ENCODE results near the gene ELFN1.

DNA sequence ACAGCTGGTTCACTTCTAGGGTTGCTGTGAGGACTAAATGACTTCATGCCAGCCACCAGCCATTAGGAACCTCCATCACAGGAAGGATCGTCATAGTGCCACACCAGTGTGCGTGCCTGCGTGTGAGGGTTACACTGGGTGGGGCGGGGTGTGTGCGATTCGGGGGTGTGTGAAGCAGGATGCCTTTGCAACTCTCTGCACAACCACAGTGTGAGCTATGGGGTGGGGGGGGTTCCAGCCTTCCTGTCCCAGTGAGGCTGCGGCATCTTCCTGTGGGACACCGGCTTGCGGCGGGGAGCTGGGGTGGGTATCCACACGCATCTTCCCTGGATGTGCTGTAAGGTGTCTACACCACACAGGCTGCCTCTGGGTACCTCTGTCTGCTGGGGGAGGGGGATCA lies 6.9 kb upstream of the ELFN1 start:
- TF ChIP-seq, protein P1, sequence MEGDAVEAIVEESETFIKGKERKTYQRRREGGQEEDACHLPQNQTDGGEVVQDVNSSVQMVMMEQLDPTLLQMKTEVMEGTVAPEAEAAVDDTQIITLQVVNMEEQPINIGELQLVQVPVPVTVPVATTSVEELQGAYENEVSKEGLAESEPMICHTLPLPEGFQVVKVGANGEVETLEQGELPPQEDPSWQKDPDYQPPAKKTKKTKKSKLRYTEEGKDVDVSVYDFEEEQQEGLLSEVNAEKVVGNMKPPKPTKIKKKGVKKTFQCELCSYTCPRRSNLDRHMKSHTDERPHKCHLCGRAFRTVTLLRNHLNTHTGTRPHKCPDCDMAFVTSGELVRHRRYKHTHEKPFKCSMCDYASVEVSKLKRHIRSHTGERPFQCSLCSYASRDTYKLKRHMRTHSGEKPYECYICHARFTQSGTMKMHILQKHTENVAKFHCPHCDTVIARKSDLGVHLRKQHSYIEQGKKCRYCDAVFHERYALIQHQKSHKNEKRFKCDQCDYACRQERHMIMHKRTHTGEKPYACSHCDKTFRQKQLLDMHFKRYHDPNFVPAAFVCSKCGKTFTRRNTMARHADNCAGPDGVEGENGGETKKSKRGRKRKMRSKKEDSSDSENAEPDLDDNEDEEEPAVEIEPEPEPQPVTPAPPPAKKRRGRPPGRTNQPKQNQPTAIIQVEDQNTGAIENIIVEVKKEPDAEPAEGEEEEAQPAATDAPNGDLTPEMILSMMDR (IDR thresholded peaks at IDR 0.05 in 4 of 5, conservative IDR thresholded peaks at IDR 0.05 in 1 of 5) = no peak
- no peak for TF ChIP-seq POLR2A (IDR thresholded peaks at IDR 0.05)

Data from gastrocnemius medialis (tissue), 4 donors.